ENCODE results near the gene CDR2. TPM values are rescaled to one million over a fixed set of nuclear protein-coding genes. Genes with fewer than 3 reads are reported as not detected.
A peak's percentile ranks its signal among the peaks of the same experiment; 100 is the strongest.

CDR2 gene
- total and polyA plus RNA-seq, 2 of the 13 experiments (the other 11 are each of a cell fraction or from before 2014, with no cell fraction given): 59.0 to 78.9 TPM

- TF ChIP-seq ARID5B (CRISPR knock-in tag; IDR thresholded peaks at IDR 0.05) (peak; percentile 78), KLF15 (CRISPR knock-in tag; IDR thresholded peaks at IDR 0.05; ENCODE audit: borderline replicate concordance) (no peak), GTF3A (CRISPR knock-in tag; conservative IDR thresholded peaks at IDR 0.05) (no peak), ZNF598 (CRISPR knock-in tag; IDR thresholded peaks at IDR 0.05; ENCODE audit: borderline replicate concordance) (no peak), SALL1 (CRISPR knock-in tag; IDR thresholded peaks at IDR 0.05) (peak; percentile 75; the same call in 1 of the 2 replicates), THAP9 (CRISPR knock-in tag; IDR thresholded peaks at IDR 0.05; ENCODE audit: borderline replicate concordance) (no peak), AHDC1 (CRISPR knock-in tag; IDR thresholded peaks at IDR 0.05; ENCODE audit: borderline replicate concordance) (peak; percentile 52), HNF4A (CRISPR knock-in tag; IDR thresholded peaks at IDR 0.05) (peak; percentile 89), HOXA3 (CRISPR knock-in tag; IDR thresholded peaks at IDR 0.05) (peak; percentile 55; the same call in 1 of the 2 replicates), ZNF639 (CRISPR knock-in tag; conservative IDR thresholded peaks at IDR 0.05) (no peak), ZNF546 (CRISPR knock-in tag; conservative IDR thresholded peaks at IDR 0.05) (no peak)
These were observed 20.4 kb downstream of the CDR2 start (continued) for GRCh38 chr16:22353933-22354541.

Data from HepG2 (cell line).